ENCODE results near the gene FIGN. TPM values are rescaled to one million over a fixed set of nuclear protein-coding genes. Genes with fewer than 3 reads are reported as not detected.

The FIGN gene
- total RNA-seq, 1 experiment from 2014 or later = 14.6 TPM

- H2BK20ac ChIP-seq (ENCODE audit: low read depth, low read length, poor library complexity, severe bottlenecking) = no peak overlapping the region
- no peak overlapping the region for H3K18ac ChIP-seq (ENCODE audit: insufficient read length, low read depth, low read length)
- Mint-ChIP-seq H3K4me3 (no peak overlapping the region), H3K27ac (no peak overlapping the region), H3K36me3 (ENCODE audit: insufficient read depth in 1 of 3, low read depth in 3 of 3) (no peaks in the 10 kb centered on the region), H3K9me3 (no peaks in the 10 kb centered on the region), H3K4me1 (peaks cover 25 to 33% of the 10 kb centered on the region in 2 experiments), H3K27me3 (ENCODE audit: low read depth) (no peaks in the 10 kb centered on the region)
- no peak overlapping the region for H2AFZ ChIP-seq (ENCODE audit: low read length)
- TF ChIP-seq CTCF (conservative IDR thresholded peaks at IDR 0.05) = no peak
- no CpG with 5 or more reads among the region's 4 CpGs for WGBS (ENCODE audit: extremely low coverage, insufficient read length, low lambda C conversion rate)
- H4K20me1 ChIP-seq (ENCODE audit: control insufficient read depth, insufficient read depth, insufficient read length) = no peaks in the 10 kb centered on the region
- H2BK12ac ChIP-seq (ENCODE audit: insufficient read length, low read depth, low read length) = no peak overlapping the region
- H3K4ac ChIP-seq (ENCODE audit: low read depth, low read length) = no peak overlapping the region
- no peak overlapping the region for H2AK5ac ChIP-seq (ENCODE audit: insufficient read length, low read length)
- no peak overlapping the region for H4K91ac ChIP-seq (ENCODE audit: insufficient read length, low read depth, low read length)
- no peaks in the 10 kb centered on the region for H3K23me2 ChIP-seq (ENCODE audit: insufficient read length, low read depth, low read length, poor library complexity, severe bottlenecking)
- no peak overlapping the region for H4K5ac ChIP-seq (ENCODE audit: insufficient read length, low read depth, low read length)
- H2BK5ac ChIP-seq (ENCODE audit: insufficient read length, low read length) = no peak overlapping the region
- H3K4me2 ChIP-seq (ENCODE audit: insufficient read depth, insufficient read length, low read length) = no peak overlapping the region
- no peaks in the 10 kb centered on the region for H3K79me1 ChIP-seq (ENCODE audit: insufficient read depth, low read depth, low read length, poor library complexity, severe bottlenecking)
- H3K27ac ChIP-seq (ENCODE audit: insufficient read length, low read depth, low read length) = no peak overlapping the region
- no peak overlapping the region for H2BK15ac ChIP-seq (ENCODE audit: low read depth, low read length)
- H3K79me2 ChIP-seq (ENCODE audit: insufficient read depth, low read length) = peaks cover 6% of the 10 kb centered on the region; the same call in 1 of the 2 replicates
- no peak overlapping the region for H3K9ac ChIP-seq (ENCODE audit: extremely low read depth, insufficient read length, low read length)
- H2BK120ac ChIP-seq (ENCODE audit: low read depth, low read length, poor library complexity, severe bottlenecking) = no peak overlapping the region
- H4K8ac ChIP-seq (replicated peaks; ENCODE audit: insufficient read length, low read depth, low read length) = no peak overlapping the region
- no peak for DNase-seq
- no peaks in the 10 kb centered on the region for H3K27me3 ChIP-seq (ENCODE audit: insufficient read depth, low read length)
- H3K4me1 ChIP-seq (ENCODE audit: insufficient read depth, low read length) = no peaks in the 10 kb centered on the region; the same call in 1 of the 2 replicates
- H3K14ac ChIP-seq (ENCODE audit: insufficient read depth, low read length) = no peak overlapping the region
- no peak overlapping the region for H3T11ph ChIP-seq (ENCODE audit: low read length)
- H3K56ac ChIP-seq (ENCODE audit: insufficient read length, low read depth, low read length) = no peak overlapping the region
- no peaks in the 10 kb centered on the region for H3K9me3 ChIP-seq (ENCODE audit: control insufficient read depth, low read depth, low read length)
- H3K23ac ChIP-seq (ENCODE audit: insufficient read length, low read depth, low read length) = no peak overlapping the region
Observed at GRCh38 chr2:163729636-163730273, 6.1 kb downstream of the FIGN start.

All from H9 (cell line).